HG03175 (cell line): ENCODE results near the gene MAB21L3.
"Not testable (repeated sequence)": the region's sequence is repeated elsewhere in the genome, so short reads cannot be mapped to it uniquely, and the experiment has no call there.

Experiments
- ATAC-seq: cut with Tn5 transposase; IDR thresholded peaks from one replicate; pipeline ENCODE4 v1.9.1; 2021; ENCODE audit warnings: mild to moderate bottlenecking, moderate library complexity; ENCODE audit not compliant: unreplicated experiment

Gene MAB21L3

GRCh38 chr1:116133696-116134475, 22.7 kb downstream of the MAB21L3 start:
- no peak for ATAC-seq

GRCh38 chr1:116134476-116134773, 23.2 kb downstream of the MAB21L3 start:
- ATAC-seq: no peak

- ATAC-seq: no peak
Observed at GRCh38 chr1:116138277-116138792, 27.1 kb downstream of the MAB21L3 start.

- ATAC-seq: no peak
Observed at GRCh38 chr1:116139592-116140134, 28.5 kb downstream of the MAB21L3 start.

GRCh38 chr1:116144151-116144550, 33.0 kb downstream of the MAB21L3 start:
- no peak for ATAC-seq

- not testable (repeated sequence) for ATAC-seq
Observed at GRCh38 chr1:116146447-116147113, 35.4 kb downstream of the MAB21L3 start.

- ATAC-seq: no peak
Observed at GRCh38 chr1:116147114-116147510, 35.9 kb downstream of the MAB21L3 start.

GRCh38 chr1:116147972-116148371, 36.8 kb downstream of the MAB21L3 start:
- ATAC-seq: no peak

GRCh38 chr1:116148967-116149366, 37.8 kb downstream of the MAB21L3 start:
- no peak for ATAC-seq

- no peak for ATAC-seq
Observed at GRCh38 chr1:116150368-116150767, 39.2 kb downstream of the MAB21L3 start.

- ATAC-seq: peak; percentile 95
Observed at GRCh38 chr1:116151739-116152576, 40.8 kb downstream of the MAB21L3 start.

GRCh38 chr1:116152577-116152943, 41.4 kb downstream of the MAB21L3 start:
- no peak for ATAC-seq

GRCh38 chr1:116152950-116153691, 41.9 kb downstream of the MAB21L3 start:
- ATAC-seq: no peak

- ATAC-seq: no peak
Observed at GRCh38 chr1:116153692-116154031, 42.5 kb downstream of the MAB21L3 start.

GRCh38 chr1:116154536-116154935, 43.3 kb downstream of the MAB21L3 start:
- no peak for ATAC-seq

GRCh38 chr1:116157096-116157495, 45.9 kb downstream of the MAB21L3 start:
- ATAC-seq: no peak

GRCh38 chr1:116159177-116159576, 48.0 kb downstream of the MAB21L3 start:
- no peak for ATAC-seq

- ATAC-seq: no peak
Observed at GRCh38 chr1:116159611-116160010, 48.4 kb downstream of the MAB21L3 start.

GRCh38 chr1:116161390-116161789, 50.2 kb downstream of the MAB21L3 start:
- no peak for ATAC-seq

- ATAC-seq: no peak
Observed at GRCh38 chr1:116161877-116162390, 50.7 kb downstream of the MAB21L3 start.
